OCI-LY1 (cell line): Measurements from ENCODE around the gene RHOD.

Experiments used
- CTCF ChIP-seq: fragments of 200-600 bp; sonication (generic), shearing (Covaris generic); IDR thresholded peaks from 2 replicates; pipeline ENCODE4 v1.5.1; 2017; ENCODE audit warnings: mild to moderate bottlenecking, antibody characterized with exemption, low read length, moderate library complexity, mixed read lengths
- EZH2 ChIP-seq: fragments of 200-600 bp; sonication (generic), shearing (Covaris generic); IDR thresholded peaks from 2 replicates; pipeline ENCODE4 v1.8.0; 2017; ENCODE audit warnings: borderline replicate concordance, mixed run types, mild to moderate bottlenecking, antibody characterized with exemption, low read length, moderate library complexity, mixed read lengths

GRCh38 chr11:67030976-67031375, 25.7 kb upstream of the RHOD start:
- TF ChIP-seq CTCF (no peak), EZH2 (no peak)
